GM12878 (cell line): ENCODE data around the gene TRIM32. TPM values are rescaled to one million over a fixed set of nuclear protein-coding genes. Genes with fewer than 3 reads are reported as not detected.

Experiments
- ATAC-seq: fragments of 200-7000 bp; cut with Tn5 transposase; 3 replicates; pipeline ENCODE4 v1.9.1; 2020; ENCODE audit warnings: mild to moderate bottlenecking, moderate library complexity
- BruUV-seq: library from RNA; stranded (reverse); fragments of 400-500 nt; replicated peaks from 2 replicates; lab custom pipeline; 2021; lab: Mats Ljungman, UMichigan
- CTCF ChIA-PET: fragments of 300-600 bp; sonication (Branson Sonifier 250); formaldehyde crosslinking; extraction: SDS; loops from one replicate; lab custom pipeline; 2021; ENCODE audit warnings: inconsistent platforms; lab: Yijun Ruan, JAX
- POLR2A ChIA-PET: fragments of 350-600 bp; formaldehyde crosslinking; extraction: SDS; loops from one replicate; lab custom pipeline; 2021; ENCODE audit warnings: inconsistent platforms; lab: Charles Lee
- RAD21 ChIA-PET: fragments of 300-600 bp; sonication (Branson Sonifier 250); formaldehyde crosslinking; loops from one replicate; lab custom pipeline; 2023; ENCODE audit warnings: antibody characterized with exemption; ENCODE audit not compliant: unreplicated experiment; lab: Charles Lee
- SMC1A ChIA-PET: fragments of 300-600 bp; sonication (Branson Sonifier 250); formaldehyde crosslinking; loops from one replicate; lab custom pipeline; 2023; ENCODE audit not compliant: unreplicated experiment, uncharacterized antibody; lab: Charles Lee
- DNase-seq: peaks from one replicate; pipeline ENCODE4 v3.0.0-alpha.2; 2011; ENCODE audit warnings: low read depth, low spot score
- FAIRE-seq: peaks from 3 replicates; lab custom pipeline; 2011; peaks lifted over from hg19 to GRCh38; lab: Jason Lieb, UNC
- H2AFZ ChIP-seq: 2 replicates; pipeline ENCODE4 v1.6.0; 2011; ENCODE audit warnings: low read depth, low read length, control low read depth; ENCODE audit not compliant: control insufficient read depth
- H3K27ac ChIP-seq: 2 replicates; pipeline ENCODE4 v1.5.1; 2011; ENCODE audit warnings: control low read depth; ENCODE audit not compliant: control insufficient read depth, insufficient read depth
- H3K27me3 ChIP-seq, 2 experiments: replicated peaks in 1 of 2; 2 replicates each; pipeline versions ENCODE4 v1.6.0 to v1.6.1; 2011; ENCODE audit warnings: low read length in 1 of 2; ENCODE audit not compliant: control insufficient read depth in 2 of 2, insufficient read depth in 2 of 2
- H3K36me3 ChIP-seq, 2 experiments: 2 replicates each; pipeline ENCODE4 v1.5.1; 2011; ENCODE audit warnings: low read length in 1 of 2; ENCODE audit not compliant: control insufficient read depth in 2 of 2, insufficient read depth in 2 of 2
- H3K4me1 ChIP-seq: 2 replicates; pipeline ENCODE4 v1.6.1; 2011; ENCODE audit warnings: mild to moderate bottlenecking, low read length, moderate library complexity, mixed read lengths; ENCODE audit not compliant: control insufficient read depth, insufficient read depth
- H3K4me2 ChIP-seq: 2 replicates; pipeline ENCODE4 v1.6.0; 2011; ENCODE audit warnings: control low read depth; ENCODE audit not compliant: control insufficient read depth, insufficient read depth
- H3K4me3 ChIP-seq: fragments of 200-600 bp; sonication (generic); 2 replicates; pipeline ENCODE4 v1.5.1; 2016
- H3K79me2 ChIP-seq: 2 replicates; pipeline ENCODE4 v1.6.0; 2011; ENCODE audit warnings: low read length; ENCODE audit not compliant: control insufficient read depth, insufficient read depth
- H3K9ac ChIP-seq: 2 replicates; pipeline ENCODE4 v1.8.0; 2011; ENCODE audit warnings: low read length, control low read depth, mixed read lengths; ENCODE audit not compliant: control insufficient read depth, insufficient read depth
- H3K9me3 ChIP-seq: replicated peaks from 3 replicates; pipeline ENCODE4 v1.5.1; 2011; ENCODE audit warnings: mild to moderate bottlenecking, low read length; ENCODE audit not compliant: control insufficient read depth, insufficient read depth
- H4K20me1 ChIP-seq: 2 replicates; pipeline ENCODE4 v1.6.0; 2011; ENCODE audit not compliant: control insufficient read depth, insufficient read depth
- EP300 ChIP-seq, 2 experiments: fragments of 150-350 bp in 1 of 2; IDR thresholded peaks; 2 replicates each; pipeline ENCODE4 v1.6.1; 2011 to 2012; ENCODE audit warnings: low read depth in 2 of 2, low read length in 2 of 2, borderline replicate concordance in 1 of 2, improper control_type of control experiment in 1 of 2, inconsistent platforms in 1 of 2; ENCODE audit not compliant: control insufficient read depth in 1 of 2
- ESRRA ChIP-seq: IDR thresholded peaks from 2 replicates; pipeline ENCODE4 v1.6.1; 2012; ENCODE audit warnings: mild to moderate bottlenecking, low read length, improper control_type of control experiment
- GABPA ChIP-seq: IDR thresholded peaks from 2 replicates; pipeline ENCODE4 v1.6.1; 2014; ENCODE audit warnings: antibody characterized with exemption, low read depth, mild to moderate bottlenecking, inconsistent platforms
- HDAC2 ChIP-seq: fragments of 200-600 bp; sonication (generic); IDR thresholded peaks from 2 replicates; pipeline ENCODE4 v1.6.1; 2017
- IKZF2 ChIP-seq, 2 experiments: fragments of 450-650 bp; IDR thresholded peaks; 2 replicates each; pipeline ENCODE4 v1.6.1; 2017; ENCODE audit warnings: mild to moderate bottlenecking in 2 of 2, moderate library complexity in 2 of 2
- KAT2A ChIP-seq: conservative IDR thresholded peaks from 2 replicates; pipeline ENCODE4 v1.6.1; 2011; ENCODE audit warnings: low read depth, low read length; ENCODE audit not compliant: control insufficient read depth
- NFYB ChIP-seq: IDR thresholded peaks from 2 replicates; pipeline ENCODE4 v1.6.1; 2011; ENCODE audit warnings: low read depth, mild to moderate bottlenecking, low read length, improper control_type of control experiment, moderate library complexity; ENCODE audit not compliant: insufficient read depth
- PAX5 ChIP-seq: IDR thresholded peaks from 2 replicates; pipeline ENCODE4 v1.6.1; 2011; ENCODE audit warnings: low read depth, low read length, borderline replicate concordance
- PAX8 ChIP-seq: fragments of 450-650 bp; IDR thresholded peaks from 2 replicates; pipeline ENCODE4 v1.6.1; 2017; ENCODE audit warnings: mild to moderate bottlenecking, moderate library complexity
- POLR2AphosphoS5 ChIP-seq: IDR thresholded peaks from 2 replicates; pipeline ENCODE4 v1.6.1; 2011; ENCODE audit warnings: mild to moderate bottlenecking, low read length, inconsistent platforms
- STAT1 ChIP-seq: fragments of 450-650 bp; conservative IDR thresholded peaks from 2 replicates; pipeline ENCODE4 v1.6.1; 2014; ENCODE audit warnings: antibody characterized with exemption, mild to moderate bottlenecking
- YY1 ChIP-seq: IDR thresholded peaks from 2 replicates; pipeline ENCODE4 v1.6.1; 2011; ENCODE audit warnings: low read depth, mild to moderate bottlenecking, low read length
- ZBED1 ChIP-seq: IDR thresholded peaks from 2 replicates; pipeline ENCODE4 v1.6.1; 2016; ENCODE audit warnings: borderline replicate concordance
- WGBS: methylation state at CpG from one replicate; pipeline ENCODE4 v1.1.6; 2016; ENCODE audit warnings: low lambda C conversion rate; ENCODE audit not compliant: insufficient replicate concordance, insufficient coverage; ENCODE audit errors: missing lambda C conversion rate; 5-methylcytosine and 5-hydroxymethylcytosine counted together
- in situ Hi-C: fragments of 300-500 bp; cut with MboI; formaldehyde crosslinking; loops from 9 replicates; pipeline ENCODE4 v1.14.3; 2018; ENCODE audit warnings: mixed read lengths
- intact Hi-C: fragments of 100-400 bp; cut with micrococcal nuclease; formaldehyde crosslinking; loops from one replicate; pipeline ENCODE4 v1.14.2; 2022; ENCODE audit not compliant: unreplicated experiment
- polyA plus RNA-seq, 11 experiments: library from polyadenylated mRNA; depleted of rRNA in 4 of 11; unstranded in 6 of 11; stranded (reverse) in 5 of 11; fragments of >200 nt; fragmentation: Nextera tagmentation in 4 of 11; fragmentation: Illumina TruSeq in 1 of 11; extraction: Ambion mirVana in 4 of 11; extraction: Trizol in 1 of 11; gene quantifications; 1 replicate in 1 of 11; 2 replicates in 10 of 11; pipeline versions ENCODE4 v1.2.1 to v1.2.3, GENCODE V29; 2011 to 2016; ENCODE audit warnings: inconsistent platforms in 2 of 11, missing spikeins in 2 of 11, low read depth in 1 of 11
- total RNA-seq, 4 experiments: library from RNA; depleted of rRNA in 3 of 4; stranded (reverse); fragments of >200 nt in 3 of 4; fragmentation: Illumina TruSeq in 1 of 4; extraction: Trizol in 1 of 4; gene quantifications; 2 replicates each; pipeline versions ENCODE4 v1.2.1 to v1.2.3, GENCODE V29; 2013 to 2021
- TF ChIP-seq, protein P1 (sequence below): fragments of 450-650 bp; IDR thresholded peaks from 2 replicates; pipeline ENCODE4 v1.6.1; 2018; ENCODE audit warnings: mild to moderate bottlenecking, low read depth, moderate library complexity; ENCODE audit not compliant: partially characterized antibody

Gene TRIM32
- total and polyA plus RNA-seq, 10 of the 15 experiments (the other 5 are each of a cell fraction or from before 2014, with no cell fraction given), result 7.1 to 23.8 (median 12.2) TPM

GRCh38 chr9:116697362-116697761 lies 10.3 kb downstream of the TRIM32 start:
- Histone ChIP-seq H4K20me1 (no peaks in the 10 kb centered on the region), H3K27ac (no peak overlapping the region), H2AFZ (no peak overlapping the region), H3K79me2 (peaks cover 22% of the 10 kb centered on the region), H3K4me1 (no peaks in the 10 kb centered on the region), H3K4me3 (no peak overlapping the region), H3K9ac (no peak overlapping the region), H3K36me3 (peaks cover 15 to 21% of the 10 kb centered on the region in 2 experiments), H3K27me3 (no peaks in the 10 kb centered on the region), H3K4me2 (no peak overlapping the region), H3K9me3 (no peaks in the 10 kb centered on the region; the same call in 2 of the 3 replicates)
- FAIRE-seq (no peak), DNase-seq (no peak), ATAC-seq (no peak)
- RAD21 ChIA-PET, result no interaction called here
- intact Hi-C loops (no loop called here), in situ Hi-C loops (no loop called here)
- CTCF ChIA-PET, result no interaction called here
- 60% methylated on average over 1 of the region's 1 CpG for WGBS
- BruUV-seq, result no TSS peak
- POLR2A ChIA-PET, result interaction anchor here (0.5 kb wide), 1 partner anchor 9 kb away, joined by 3 read pairs; no protein-coding TSS in a partner anchor
- TF ChIP-seq ZBED1 (no peak), NFYB (no peak), YY1 (no peak), GABPA (no peak), KAT2A (no peak), HDAC2 (no peak), PAX8 (no peak), PAX5 (no peak), IKZF2 (IDR thresholded peaks at IDR 0.05) (no peak), POLR2AphosphoS5 (no peak), STAT1 (no peak), ESRRA (no peak), EP300 (IDR thresholded peaks at IDR 0.05; ENCODE audit: borderline replicate concordance in 1 of 2, control insufficient read depth in 1 of 2, low read depth in 2 of 2, low read length in 2 of 2) (no peak)
- TF ChIP-seq, protein P1, sequence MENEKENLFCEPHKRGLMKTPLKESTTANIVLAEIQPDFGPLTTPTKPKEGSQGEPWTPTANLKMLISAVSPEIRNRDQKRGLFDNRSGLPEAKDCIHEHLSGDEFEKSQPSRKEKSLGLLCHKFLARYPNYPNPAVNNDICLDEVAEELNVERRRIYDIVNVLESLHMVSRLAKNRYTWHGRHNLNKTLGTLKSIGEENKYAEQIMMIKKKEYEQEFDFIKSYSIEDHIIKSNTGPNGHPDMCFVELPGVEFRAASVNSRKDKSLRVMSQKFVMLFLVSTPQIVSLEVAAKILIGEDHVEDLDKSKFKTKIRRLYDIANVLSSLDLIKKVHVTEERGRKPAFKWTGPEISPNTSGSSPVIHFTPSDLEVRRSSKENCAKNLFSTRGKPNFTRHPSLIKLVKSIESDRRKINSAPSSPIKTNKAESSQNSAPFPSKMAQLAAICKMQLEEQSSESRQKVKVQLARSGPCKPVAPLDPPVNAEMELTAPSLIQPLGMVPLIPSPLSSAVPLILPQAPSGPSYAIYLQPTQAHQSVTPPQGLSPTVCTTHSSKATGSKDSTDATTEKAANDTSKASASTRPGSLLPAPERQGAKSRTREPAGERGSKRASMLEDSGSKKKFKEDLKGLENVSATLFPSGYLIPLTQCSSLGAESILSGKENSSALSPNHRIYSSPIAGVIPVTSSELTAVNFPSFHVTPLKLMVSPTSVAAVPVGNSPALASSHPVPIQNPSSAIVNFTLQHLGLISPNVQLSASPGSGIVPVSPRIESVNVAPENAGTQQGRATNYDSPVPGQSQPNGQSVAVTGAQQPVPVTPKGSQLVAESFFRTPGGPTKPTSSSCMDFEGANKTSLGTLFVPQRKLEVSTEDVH, result no peak
- SMC1A ChIA-PET, result no interaction called here
